Suprapubic skin (tissue), 4 donors: ENCODE data around the gene RXFP2. TPM values are rescaled to one million over a fixed set of nuclear protein-coding genes. Genes with fewer than 3 reads are reported as not detected.

Experiments
- DNase-seq, 2 donors: peaks; one replicate each; pipeline ENCODE4 v3.0.0-alpha.2; 2019; ENCODE audit warnings: low spot score in 2 of 2
- H3K27ac ChIP-seq: fragments of 200-600 bp; sonication (generic); one replicate; pipeline ENCODE4 v1.5.1; 2019
- H3K27me3 ChIP-seq: fragments of 200-600 bp; sonication (generic); one replicate; pipeline ENCODE4 v1.5.1; 2019
- H3K36me3 ChIP-seq: fragments of 200-600 bp; sonication (generic); one replicate; pipeline ENCODE4 v1.5.1; 2019
- H3K4me1 ChIP-seq: fragments of 200-600 bp; sonication (generic); one replicate; pipeline ENCODE4 v1.5.1; 2019
- H3K4me3 ChIP-seq: fragments of 200-600 bp; sonication (generic); one replicate; pipeline ENCODE4 v1.5.1; 2019; ENCODE audit warnings: mild to moderate bottlenecking
- H3K9me3 ChIP-seq: fragments of 200-600 bp; sonication (generic); one replicate; pipeline ENCODE4 v1.5.1; 2019
- CTCF ChIP-seq, 2 donors: fragments of 200-600 bp in 1 of 2; fragments of 450-650 bp in 1 of 2; sonication (generic) in 1 of 2; IDR thresholded peaks; one replicate each; pipeline ENCODE4 v1.5.1; 2016 to 2019; ENCODE audit warnings: antibody characterized with exemption in 2 of 2, mild to moderate bottlenecking in 1 of 2, moderate library complexity in 1 of 2
- EP300 ChIP-seq: sonication (generic); formaldehyde crosslinking; IDR thresholded peaks from one replicate; pipeline ENCODE4 v1.6.1; 2017; ENCODE audit warnings: antibody characterized with exemption
- POLR2A ChIP-seq, 2 donors: fragments of 450-650 bp; IDR thresholded peaks; one replicate each; pipeline ENCODE4 v1.6.1; 2017; ENCODE audit warnings: antibody characterized with exemption in 2 of 2, mild to moderate bottlenecking in 2 of 2, moderate library complexity in 2 of 2
- POLR2AphosphoS5 ChIP-seq, 3 donors: sonication (generic); formaldehyde crosslinking; IDR thresholded peaks; one replicate each; pipeline ENCODE4 v1.6.1; 2017; ENCODE audit warnings: antibody characterized with exemption in 3 of 3
- WGBS: methylation state at CpG from one replicate; pipeline ENCODE4 v1.1.5; 2018; 5-methylcytosine and 5-hydroxymethylcytosine counted together
- total RNA-seq, 4 donors: library from RNA; depleted of rRNA; stranded (reverse); fragments of >200 nt; gene quantifications; one replicate each; pipeline ENCODE4 v1.1.0, GENCODE V29; 2016

The RXFP2 gene
- total RNA-seq, 4 donors from 2014 or later, result 0.25 TPM; not detected in 3

GRCh38 chr13:31733647-31734046 lies 5.7 kb upstream of the RXFP2 start:
- 77% methylated on average over 2 of the region's 2 CpGs for WGBS
- H3K4me3 ChIP-seq, result no peak overlapping the region
- DNase-seq, result no peak
- no peaks in the 10 kb centered on the region for H3K9me3 ChIP-seq
- H3K4me1 ChIP-seq, result no peaks in the 10 kb centered on the region
- TF ChIP-seq POLR2A (IDR thresholded peaks at IDR 0.05) (no peak), EP300 (no peak), CTCF (IDR thresholded peaks at IDR 0.05) (no peak), POLR2AphosphoS5 (IDR thresholded peaks at IDR 0.05) (no peak)
- H3K27ac ChIP-seq, result no peak overlapping the region
- no peaks in the 10 kb centered on the region for H3K27me3 ChIP-seq
- no peaks in the 10 kb centered on the region for H3K36me3 ChIP-seq

GRCh38 chr13:31742097-31742734 lies 2.9 kb downstream of the RXFP2 start:
- DNase-seq, result peak; percentile 73 to 88
- TF ChIP-seq POLR2A (IDR thresholded peaks at IDR 0.05) (no peak), CTCF (IDR thresholded peaks at IDR 0.05) (peak; percentile 93 to 94), POLR2AphosphoS5 (IDR thresholded peaks at IDR 0.05) (peak in 1 of 3 donors; percentile 14), EP300 (no peak)
- Histone ChIP-seq H3K9me3 (no peaks in the 10 kb centered on the region), H3K4me3 (no peak overlapping the region), H3K27me3 (no peaks in the 10 kb centered on the region), H3K27ac (no peak overlapping the region), H3K36me3 (no peaks in the 10 kb centered on the region), H3K4me1 (peaks cover 4% of the 10 kb centered on the region)
- WGBS, result 14% methylated on average over 7 of the region's 7 CpGs

- no peak for DNase-seq
- Histone ChIP-seq H3K27ac (no peak overlapping the region), H3K9me3 (no peaks in the 10 kb centered on the region), H3K36me3 (no peaks in the 10 kb centered on the region), H3K27me3 (no peaks in the 10 kb centered on the region), H3K4me3 (no peak overlapping the region), H3K4me1 (peaks cover 3% of the 10 kb centered on the region)
- TF ChIP-seq CTCF (IDR thresholded peaks at IDR 0.05), result no peak
- TF ChIP-seq POLR2AphosphoS5 (IDR thresholded peaks at IDR 0.05), result no peak
- no peak for TF ChIP-seq EP300
- TF ChIP-seq POLR2A (IDR thresholded peaks at IDR 0.05), result no peak
- 72% methylated on average over 3 of the region's 3 CpGs for WGBS
Observed at GRCh38 chr13:31747291-31747690, 8.0 kb downstream of the RXFP2 start.

GRCh38 chr13:31747966-31748365 lies 8.6 kb downstream of the RXFP2 start:
- Histone ChIP-seq H3K27me3 (no peaks in the 10 kb centered on the region), H3K4me1 (no peaks in the 10 kb centered on the region), H3K27ac (no peak overlapping the region), H3K9me3 (no peaks in the 10 kb centered on the region), H3K36me3 (no peaks in the 10 kb centered on the region), H3K4me3 (no peak overlapping the region)
- DNase-seq, result no peak
- no peak for TF ChIP-seq EP300
- TF ChIP-seq POLR2AphosphoS5 (IDR thresholded peaks at IDR 0.05), result no peak
- TF ChIP-seq POLR2A (IDR thresholded peaks at IDR 0.05), result no peak
- TF ChIP-seq CTCF (IDR thresholded peaks at IDR 0.05), result no peak
- WGBS, result 50% methylated on average over 2 of the region's 2 CpGs

- 51% methylated on average over 4 of the region's 4 CpGs for WGBS
- H3K27ac ChIP-seq, result no peak overlapping the region
- TF ChIP-seq POLR2AphosphoS5 (IDR thresholded peaks at IDR 0.05) (no peak), CTCF (IDR thresholded peaks at IDR 0.05) (no peak), POLR2A (IDR thresholded peaks at IDR 0.05) (no peak), EP300 (no peak)
- no peak for DNase-seq
- no peaks in the 10 kb centered on the region for H3K9me3 ChIP-seq
- H3K27me3 ChIP-seq, result no peaks in the 10 kb centered on the region
- no peak overlapping the region for H3K4me3 ChIP-seq
- no peaks in the 10 kb centered on the region for H3K36me3 ChIP-seq
- H3K4me1 ChIP-seq, result no peaks in the 10 kb centered on the region
Observed at GRCh38 chr13:31749929-31750328, 10.6 kb downstream of the RXFP2 start.
